Loucy (cell line): Measurements from ENCODE around the gene PRKACA.

ENCODE experiments used
- CTCF ChIP-seq: fragments of 200-600 bp; sonication (generic); conservative IDR thresholded peaks from 2 replicates; pipeline ENCODE4 v1.5.1; 2014; ENCODE audit warnings: mild to moderate bottlenecking, antibody characterized with exemption, low read length
- EZH2phosphoT487 ChIP-seq: fragments of 200-600 bp; IDR thresholded peaks from 2 replicates; pipeline ENCODE4 v1.6.1; 2018; ENCODE audit warnings: antibody characterized with exemption, mild to moderate bottlenecking, moderate library complexity, borderline replicate concordance

- TF ChIP-seq EZH2phosphoT487 = no peak
- TF ChIP-seq CTCF = no peak; the same call in none of the 2 replicates
Observed at GRCh38 chr19:14073261-14073924, 44.2 kb downstream of the PRKACA start.
